ENCODE data around the gene PLCB4.

PLCB4 gene

GRCh38 chr20:9228774-9229450 is 160.0 kb downstream of the PLCB4 start:
- no peak for TF ChIP-seq CTCF (IDR thresholded peaks at IDR 0.05; ENCODE audit: insufficient read depth, low read depth, low read length, missing control alignments)
- no peak for DNase-seq (ENCODE audit: low read depth)
- H3K4me3 ChIP-seq (ENCODE audit: low read length): no peak overlapping the region

- no peak for TF ChIP-seq CTCF (IDR thresholded peaks at IDR 0.05; ENCODE audit: insufficient read depth, low read depth, low read length, missing control alignments)
- DNase-seq (ENCODE audit: low read depth): no peak
- H3K4me3 ChIP-seq (ENCODE audit: low read length): no peak overlapping the region
Observed at GRCh38 chr20:9230406-9230805, 161.5 kb downstream of the PLCB4 start.

DNA sequence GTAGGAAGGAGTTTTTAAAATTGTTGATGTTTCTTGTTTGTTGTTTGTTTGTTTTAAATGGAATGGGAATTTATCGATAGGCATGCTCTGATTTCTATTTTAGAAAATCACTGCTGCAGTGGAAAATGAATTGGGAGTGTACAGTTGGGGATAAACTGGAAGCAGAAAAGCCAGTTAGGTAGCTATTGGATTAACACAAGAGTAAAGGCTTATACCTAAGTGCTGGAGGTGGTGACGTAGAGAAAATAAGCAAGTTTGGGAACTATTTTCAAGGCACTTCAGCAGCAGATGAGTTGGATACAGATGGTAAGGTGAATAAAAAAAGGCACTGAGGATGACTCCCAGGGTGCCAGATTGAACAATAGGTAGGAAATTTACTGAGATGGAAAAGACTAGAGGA is 164.9 kb downstream of the PLCB4 start:
- peak; percentile 29 for DNase-seq (ENCODE audit: low read depth)
- no peak for TF ChIP-seq CTCF (IDR thresholded peaks at IDR 0.05; ENCODE audit: insufficient read depth, low read depth, low read length, missing control alignments)
- no peak overlapping the region for H3K4me3 ChIP-seq (ENCODE audit: low read length)

- no peak for TF ChIP-seq CTCF (IDR thresholded peaks at IDR 0.05; ENCODE audit: insufficient read depth, low read depth, low read length, missing control alignments)
- no peak overlapping the region for H3K4me3 ChIP-seq (ENCODE audit: low read length)
- peak; percentile 79 for DNase-seq (ENCODE audit: low read depth)
Observed at GRCh38 chr20:9235518-9235917, 166.6 kb downstream of the PLCB4 start.

GRCh38 chr20:9236458-9236857 is 167.6 kb downstream of the PLCB4 start:
- DNase-seq (ENCODE audit: low read depth): no peak
- H3K4me3 ChIP-seq (ENCODE audit: low read length): no peak overlapping the region
- TF ChIP-seq CTCF (IDR thresholded peaks at IDR 0.05; ENCODE audit: insufficient read depth, low read depth, low read length, missing control alignments): no peak

GRCh38 chr20:9241232-9241692 is 172.4 kb downstream of the PLCB4 start:
- no peak for TF ChIP-seq CTCF (IDR thresholded peaks at IDR 0.05; ENCODE audit: insufficient read depth, low read depth, low read length, missing control alignments)
- peak; percentile 69 for DNase-seq (ENCODE audit: low read depth)
- no peak overlapping the region for H3K4me3 ChIP-seq (ENCODE audit: low read length)
